Psoas muscle (tissue), 8 donors: ENCODE data around the gene PCNX1. TPM values are rescaled to one million over a fixed set of nuclear protein-coding genes. Genes with fewer than 3 reads are reported as not detected.

Experiments
- ATAC-seq, 4 donors: fragments of 200-7000 bp; cut with Tn5 transposase; one replicate each; pipeline ENCODE4 v1.9.1; 2020; ENCODE audit warnings: moderate library complexity in 3 of 4, mild to moderate bottlenecking in 2 of 4
- DNase-seq, 2 donors: peaks; one replicate each; pipeline ENCODE4 v3.0.0-alpha.2; 2020
- H3K27ac ChIP-seq: fragments of 200-600 bp; one replicate; pipeline ENCODE4 v1.8.0; 2022
- H3K27me3 ChIP-seq, 3 donors: fragments of 200-600 bp in 1 of 3; one replicate each; pipeline versions ENCODE4 v1.6.1 to v1.8.0; 2013 to 2022; ENCODE audit warnings: low read length in 2 of 3, mild to moderate bottlenecking in 2 of 3, moderate library complexity in 1 of 3; ENCODE audit not compliant: insufficient read depth in 3 of 3
- H3K36me3 ChIP-seq, 2 donors: fragments of 200-600 bp in 1 of 2; one replicate each; pipeline versions ENCODE4 v1.6.1 to v1.8.0; 2013 to 2022; ENCODE audit warnings: low read depth in 1 of 2, mild to moderate bottlenecking in 1 of 2, moderate library complexity in 1 of 2; ENCODE audit not compliant: insufficient read depth in 1 of 2
- H3K4me1 ChIP-seq: fragments of 200-600 bp; one replicate; pipeline ENCODE4 v1.8.0; 2022
- H3K4me3 ChIP-seq: fragments of 200-600 bp; one replicate; pipeline ENCODE4 v1.8.0; 2022; ENCODE audit warnings: mild to moderate bottlenecking
- H3K9me3 ChIP-seq: fragments of 200-600 bp; one replicate; pipeline ENCODE4 v1.8.0; 2022
- CTCF ChIP-seq: fragments of 200-600 bp; IDR thresholded peaks from one replicate; pipeline ENCODE4 v1.8.0; 2022; ENCODE audit warnings: antibody characterized with exemption
- whole genome bisulfite sequencing, 3 donors: extraction: QIAGEN DNeasy Blood & Tissue Kit; methylation state at CpG; one replicate each; pipeline versions ENCODE4 v1.1.6 to v1.1.7; 2013; 5-methylcytosine and 5-hydroxymethylcytosine counted together
- intact Hi-C, 2 donors: fragments of 100-400 bp; cut with DNase I; formaldehyde crosslinking; loops; one replicate each; pipeline versions ENCODE4 v1.11.0 to v1.14.2; 2022
- polyA plus RNA-seq, 3 donors: library from polyadenylated mRNA; stranded (reverse); fragments of 200-250 nt; gene quantifications; one replicate each; pipeline ENCODE4 v1.2.3, GENCODE V29; 2013
- total RNA-seq, 4 donors: library from RNA; stranded (reverse); fragmentation: NEBNext Ultra II Directional in 2 of 4; extraction: Animal tissue kit (Norgen Biotek cat#: 25700) in 2 of 4; gene quantifications; one replicate each; pipeline versions ENCODE4 v1.2.1 to v1.2.4, GENCODE V29; 2021 to 2023
- donor health status: healthy with polysubstance abuse.
- donor health status: DM: no; HTN: no; CAD: no; lungs with moderate emphysema.
- donor health status: Bipolar disorder and iron deficiency.
- donor health status: healthy.
- donor health status: DM: yes; HTN: yes; CAD: no.
- donor health status: DM: no; HTN: no; CAD: no.
- donor health status: DM: no; HTN: no; CAD: no.
- donor health status: DM: yes; HTN: yes; CAD: no.

PCNX1 gene
- total and polyA plus RNA-seq, 7 donors = 5.2 to 48.1 (median 29.1) TPM

- H3K36me3 ChIP-seq = no peaks in the 10 kb centered on the region
- intact Hi-C loops = no loop called here
- no peak for TF ChIP-seq CTCF
- ATAC-seq (no peak), DNase-seq (no peak)
- H3K4me3 ChIP-seq = no peak overlapping the region
- peaks cover 42% of the 10 kb centered on the region for H3K4me1 ChIP-seq
- no peaks in the 10 kb centered on the region for H3K27me3 ChIP-seq
- no peaks in the 10 kb centered on the region for H3K9me3 ChIP-seq
- no peak overlapping the region for H3K27ac ChIP-seq
Measured at GRCh38 chr14:70915415-70915814, 8.2 kb downstream of the PCNX1 start.

GRCh38 chr14:70916300-70916699 is 9.0 kb downstream of the PCNX1 start:
- WGBS, 3 donors = 95 to 96% (median 96%) methylated on average over 7 of the region's 7 CpGs
- intact Hi-C loops = no loop called here
- DNase-seq (no peak), ATAC-seq (no peak)
- Histone ChIP-seq H3K27ac (no peak overlapping the region), H3K27me3 (no peaks in the 10 kb centered on the region), H3K4me3 (no peak overlapping the region), H3K9me3 (no peaks in the 10 kb centered on the region), H3K36me3 (no peaks in the 10 kb centered on the region), H3K4me1 (peaks cover 43% of the 10 kb centered on the region)
- no peak for TF ChIP-seq CTCF

GRCh38 chr14:70916799-70917198 is 9.5 kb downstream of the PCNX1 start:
- intact Hi-C loops = no loop called here
- ATAC-seq = no peak
- H3K9me3 ChIP-seq = no peaks in the 10 kb centered on the region
- H3K27me3 ChIP-seq = no peaks in the 10 kb centered on the region
- 86 to 92% (median 90%) methylated on average over 4 of the region's 4 CpGs for WGBS, 3 donors
- H3K36me3 ChIP-seq = no peaks in the 10 kb centered on the region
- peaks cover 44% of the 10 kb centered on the region for H3K4me1 ChIP-seq
- no peak for DNase-seq
- H3K27ac ChIP-seq = no peak overlapping the region
- no peak for TF ChIP-seq CTCF
- no peak overlapping the region for H3K4me3 ChIP-seq

GRCh38 chr14:70917633-70918032 is 10.4 kb downstream of the PCNX1 start:
- DNase-seq (no peak), ATAC-seq (no peak)
- H3K4me1 ChIP-seq = peaks cover 39% of the 10 kb centered on the region
- no peak overlapping the region for H3K4me3 ChIP-seq
- intact Hi-C loops = no loop called here
- no peak overlapping the region for H3K27ac ChIP-seq
- no peaks in the 10 kb centered on the region for H3K36me3 ChIP-seq
- no peaks in the 10 kb centered on the region for H3K27me3 ChIP-seq
- H3K9me3 ChIP-seq = no peaks in the 10 kb centered on the region
- 93 to 97% (median 93%) methylated on average over 1 of the region's 1 CpG for WGBS, 3 donors
- TF ChIP-seq CTCF = no peak

- TF ChIP-seq CTCF = no peak
- 23 to 33% (median 29%) methylated on average over 3 of the region's 3 CpGs for WGBS, 3 donors
- intact Hi-C loops = no loop called here
- Histone ChIP-seq H3K4me1 (peaks cover 42% of the 10 kb centered on the region), H3K9me3 (no peaks in the 10 kb centered on the region), H3K36me3 (no peaks in the 10 kb centered on the region), H3K27ac (no peak overlapping the region), H3K27me3 (no peaks in the 10 kb centered on the region), H3K4me3 (no peak overlapping the region)
- ATAC-seq = no peak
- DNase-seq = no peak
Measured at GRCh38 chr14:70919774-70920173, 12.5 kb downstream of the PCNX1 start.
